ENCODE results near the gene PCDH9.

GRCh38 chr13:66343224-66343828 lies 886.8 kb downstream of the PCDH9 start:
- TF ChIP-seq YY1 (IDR thresholded peaks at IDR 0.05; ENCODE audit: insufficient read depth, insufficient read length): no peak
- TF ChIP-seq ZNF274 (IDR thresholded peaks at IDR 0.05; ENCODE audit: low read depth, low read length): no peak
- TF ChIP-seq SUZ12 (IDR thresholded peaks at IDR 0.05; ENCODE audit: extremely low read depth, insufficient read depth, insufficient read length): no peak

All from NT2/D1 (cell line).